HG02852 (cell line): ENCODE measurements around the gene TSPAN12.
"Not testable (repeated sequence)": the region's sequence is repeated elsewhere in the genome, so short reads cannot be mapped to it uniquely, and the experiment has no call there.

Experiments
- ATAC-seq: cut with Tn5 transposase; IDR thresholded peaks from one replicate; pipeline ENCODE4 v1.9.1; 2021; ENCODE audit warnings: mild to moderate bottlenecking, moderate library complexity; ENCODE audit not compliant: unreplicated experiment

The TSPAN12 gene

GRCh38 chr7:120857588-120858573 is at the start of gene TSPAN12:
TSS of gene TSPAN12 (minus strand) at chr7:120858144. CDS start at chr7:120856763, 1,381 bp downstream.
- peak; percentile 83 for ATAC-seq

- peak; percentile 50 for ATAC-seq
Observed at GRCh38 chr7:120898715-120899499, 41.0 kb upstream of the TSPAN12 start.

GRCh38 chr7:120895253-120895652 is 37.3 kb upstream of the TSPAN12 start:
- not testable (repeated sequence) for ATAC-seq

GRCh38 chr7:120885602-120886001 is 27.7 kb upstream of the TSPAN12 start:
- not testable (repeated sequence) for ATAC-seq

GRCh38 chr7:120877701-120878100 is 19.8 kb upstream of the TSPAN12 start:
- no peak for ATAC-seq

GRCh38 chr7:120876922-120877321 is 19.0 kb upstream of the TSPAN12 start:
- ATAC-seq: no peak

- no peak for ATAC-seq
Observed at GRCh38 chr7:120874722-120875121, 16.8 kb upstream of the TSPAN12 start.

GRCh38 chr7:120874016-120874415 is 16.1 kb upstream of the TSPAN12 start:
- no peak for ATAC-seq

- ATAC-seq: no peak
Observed at GRCh38 chr7:120873401-120873800, 15.5 kb upstream of the TSPAN12 start.

- peak; percentile 59 for ATAC-seq
Observed at GRCh38 chr7:120869700-120870099, 11.8 kb upstream of the TSPAN12 start.

- peak; percentile 40 for ATAC-seq
Observed at GRCh38 chr7:120867932-120868331, 10.0 kb upstream of the TSPAN12 start.

GRCh38 chr7:120865191-120865981 is 7.4 kb upstream of the TSPAN12 start:
- no peak for ATAC-seq

GRCh38 chr7:120864141-120864900 is 6.4 kb upstream of the TSPAN12 start:
- no peak for ATAC-seq

GRCh38 chr7:120862987-120863590 is 5.1 kb upstream of the TSPAN12 start:
- no peak for ATAC-seq

- ATAC-seq: no peak
Observed at GRCh38 chr7:120860156-120860555, 2.2 kb upstream of the TSPAN12 start.

GRCh38 chr7:120859459-120859858 is 1.5 kb upstream of the TSPAN12 start:
- no peak for ATAC-seq

- ATAC-seq: peak; percentile 58
Observed at GRCh38 chr7:120856621-120857352, 1.2 kb downstream of the TSPAN12 start.

- no peak for ATAC-seq
Observed at GRCh38 chr7:120856198-120856597, 1.7 kb downstream of the TSPAN12 start.

GRCh38 chr7:120852700-120853099 is 5.2 kb downstream of the TSPAN12 start:
- ATAC-seq: no peak
